Activated naive CD4-positive, alpha-beta T cell treated with anti-CD3 and anti-CD28 coated beads, Interleukin-2, amount 10 ng/mL, durations not matched to agents 7 days and 5 days (primary cell): ENCODE results near the gene KIFC1.
A peak's percentile ranks its signal among the peaks of the same experiment; 100 is the strongest.

ENCODE experiments used
- CTCF ChIA-PET: fragments of 350-600 bp; sonication (Branson Sonifier 250); formaldehyde crosslinking; loops from one replicate; lab custom pipeline; 2021; ENCODE audit warnings: antibody characterized with exemption; lab: Charles Lee
- DNase-seq: peaks from one replicate; pipeline ENCODE4 v3.0.0-alpha.2; 2020
- H3K27ac Mint-ChIP-seq: one replicate; pipeline ENCODE4 v1.8.0; 2021; ENCODE audit warnings: mild to moderate bottlenecking, moderate library complexity, mixed read lengths
- H3K27me3 Mint-ChIP-seq: one replicate; pipeline ENCODE4 v1.8.0; 2021; ENCODE audit warnings: mild to moderate bottlenecking, mixed read lengths
- H3K36me3 Mint-ChIP-seq: one replicate; pipeline ENCODE4 v1.8.0; 2021; ENCODE audit warnings: mixed read lengths
- H3K4me1 Mint-ChIP-seq: one replicate; pipeline ENCODE4 v1.8.0; 2021; ENCODE audit warnings: mixed read lengths
- H3K4me3 Mint-ChIP-seq: one replicate; pipeline ENCODE4 v1.8.0; 2021; ENCODE audit warnings: mild to moderate bottlenecking, moderate library complexity, mixed read lengths
- H3K9me3 Mint-ChIP-seq: one replicate; pipeline ENCODE4 v1.8.0; 2021; ENCODE audit warnings: mixed read lengths

The KIFC1 gene

GRCh38 chr6:33429750-33430052 is 38.1 kb downstream of the KIFC1 start:
- CTCF ChIA-PET: interaction anchor here (1.3 to 1.6 kb wide), 3 partner anchors 11 to 130 kb away, joined by 5 to 6 read pairs (median 5); partner anchors contain the start of genes CUTA and ZBTB9
- Mint-ChIP-seq H3K4me3 (peak overlapping the region; percentile 81), H3K27me3 (no peaks in the 10 kb centered on the region), H3K9me3 (no peaks in the 10 kb centered on the region), H3K27ac (peak overlapping the region; percentile 93), H3K4me1 (peaks cover 80% of the 10 kb centered on the region), H3K36me3 (peaks cover 14% of the 10 kb centered on the region)
- DNase-seq: peak; percentile 47

GRCh38 chr6:33430334-33430733 is 38.7 kb downstream of the KIFC1 start:
- H3K27ac Mint-ChIP-seq: peak overlapping the region; percentile 93
- peaks cover 17% of the 10 kb centered on the region for H3K36me3 Mint-ChIP-seq
- H3K4me1 Mint-ChIP-seq: peaks cover 74% of the 10 kb centered on the region
- peak overlapping the region; percentile 81 for H3K4me3 Mint-ChIP-seq
- H3K9me3 Mint-ChIP-seq: no peaks in the 10 kb centered on the region
- H3K27me3 Mint-ChIP-seq: no peaks in the 10 kb centered on the region
- CTCF ChIA-PET: interaction anchor here (1.2 to 1.6 kb wide), 3 partner anchors 12 to 39 kb away, joined by 5 read pairs; partner anchors contain the start of genes CUTA and ZBTB9
- DNase-seq: peak; percentile 37

GRCh38 chr6:33430991-33431879 is 39.6 kb downstream of the KIFC1 start:
- Mint-ChIP-seq H3K4me3 (peak overlapping the region; percentile 81), H3K36me3 (peaks cover 24% of the 10 kb centered on the region), H3K27me3 (no peaks in the 10 kb centered on the region), H3K4me1 (peaks cover 69% of the 10 kb centered on the region), H3K27ac (peak overlapping the region; percentile 93), H3K9me3 (no peaks in the 10 kb centered on the region)
- CTCF ChIA-PET: interaction anchor here (1.2 to 1.6 kb wide), 3 partner anchors 13 to 40 kb away, joined by 5 read pairs; partner anchors contain the start of genes CUTA and ZBTB9
- peak; percentile 93 for DNase-seq

- peaks cover 61% of the 10 kb centered on the region for H3K4me1 Mint-ChIP-seq
Measured at GRCh38 chr6:33431880-33432541, 40.4 kb downstream of the KIFC1 start.

GRCh38 chr6:33432546-33432945 is 40.9 kb downstream of the KIFC1 start:
- no peak for DNase-seq
- Mint-ChIP-seq H3K36me3 (peaks cover 36% of the 10 kb centered on the region), H3K4me3 (peak overlapping the region; percentile 81), H3K27me3 (no peaks in the 10 kb centered on the region), H3K27ac (no peak overlapping the region), H3K4me1 (peaks cover 56% of the 10 kb centered on the region), H3K9me3 (no peaks in the 10 kb centered on the region)
- CTCF ChIA-PET: no interaction called here

More at GRCh38 chr6:33431880-33432541, 40.4 kb downstream of the KIFC1 start:
- Mint-ChIP-seq H3K9me3 (no peaks in the 10 kb centered on the region), H3K27ac (no peak overlapping the region), H3K36me3 (peaks cover 32% of the 10 kb centered on the region), H3K4me3 (peak overlapping the region; percentile 81), H3K27me3 (no peaks in the 10 kb centered on the region)
- peak; percentile 47 for DNase-seq
- CTCF ChIA-PET: no interaction called here

GRCh38 chr6:33433001-33433543 is 41.4 kb downstream of the KIFC1 start:
- H3K27me3 Mint-ChIP-seq: no peaks in the 10 kb centered on the region
- DNase-seq: no peak
- H3K4me1 Mint-ChIP-seq: peaks cover 55% of the 10 kb centered on the region
- H3K27ac Mint-ChIP-seq: peak overlapping the region; percentile 43
- no peaks in the 10 kb centered on the region for H3K9me3 Mint-ChIP-seq
- H3K36me3 Mint-ChIP-seq: peaks cover 37% of the 10 kb centered on the region
- H3K4me3 Mint-ChIP-seq: peak overlapping the region; percentile 51
- CTCF ChIA-PET: no interaction called here

GRCh38 chr6:33433544-33434191 is 42.0 kb downstream of the KIFC1 start:
- peak overlapping the region; percentile 12 for H3K27ac Mint-ChIP-seq
- CTCF ChIA-PET: interaction anchor here (0.6 kb wide), 1 partner anchor 38 kb away, joined by 3 read pairs; no protein-coding TSS in a partner anchor

GRCh38 chr6:33434961-33435360 is 43.3 kb downstream of the KIFC1 start:
- no peak overlapping the region for H3K27ac Mint-ChIP-seq

More at GRCh38 chr6:33433544-33434191, 42.0 kb downstream of the KIFC1 start:
- Mint-ChIP-seq H3K4me1 (peaks cover 50% of the 10 kb centered on the region), H3K9me3 (no peaks in the 10 kb centered on the region), H3K4me3 (no peak overlapping the region), H3K36me3 (peaks cover 43% of the 10 kb centered on the region), H3K27me3 (no peaks in the 10 kb centered on the region)
- DNase-seq: no peak

GRCh38 chr6:33437666-33438065 is 46.0 kb downstream of the KIFC1 start:
- no peak overlapping the region for H3K27ac Mint-ChIP-seq
- no peak overlapping the region for H3K4me3 Mint-ChIP-seq
- DNase-seq: no peak
- H3K36me3 Mint-ChIP-seq: peaks cover 54% of the 10 kb centered on the region
- no peaks in the 10 kb centered on the region for H3K9me3 Mint-ChIP-seq
- no peaks in the 10 kb centered on the region for H3K27me3 Mint-ChIP-seq
- peaks cover 10% of the 10 kb centered on the region for H3K4me1 Mint-ChIP-seq
- CTCF ChIA-PET: no interaction called here

More at GRCh38 chr6:33434961-33435360, 43.3 kb downstream of the KIFC1 start:
- Mint-ChIP-seq H3K4me3 (no peak overlapping the region), H3K4me1 (peaks cover 37% of the 10 kb centered on the region), H3K9me3 (no peaks in the 10 kb centered on the region), H3K36me3 (peaks cover 48% of the 10 kb centered on the region), H3K27me3 (no peaks in the 10 kb centered on the region)
- DNase-seq: no peak
- CTCF ChIA-PET: no interaction called here

GRCh38 chr6:33438978-33439594 is 47.5 kb downstream of the KIFC1 start:
- no peak for DNase-seq
- Mint-ChIP-seq H3K4me1 (peaks cover under 1% of the 10 kb centered on the region), H3K27ac (no peak overlapping the region), H3K9me3 (no peaks in the 10 kb centered on the region), H3K36me3 (peaks cover 48% of the 10 kb centered on the region), H3K27me3 (no peaks in the 10 kb centered on the region), H3K4me3 (no peak overlapping the region)
- CTCF ChIA-PET: no interaction called here

GRCh38 chr6:33439956-33440648 is 48.5 kb downstream of the KIFC1 start:
- peak overlapping the region; percentile 25 for H3K27ac Mint-ChIP-seq
- no peaks in the 10 kb centered on the region for H3K9me3 Mint-ChIP-seq
- DNase-seq: no peak
- CTCF ChIA-PET: interaction anchor here (0.5 to 1.1 kb wide), 2 partner anchors 10 to 56 kb away, joined by 3 to 4 read pairs; no protein-coding TSS in a partner anchor
- H3K4me3 Mint-ChIP-seq: no peak overlapping the region
- H3K27me3 Mint-ChIP-seq: no peaks in the 10 kb centered on the region
- peaks cover 55% of the 10 kb centered on the region for H3K36me3 Mint-ChIP-seq
- H3K4me1 Mint-ChIP-seq: no peaks in the 10 kb centered on the region

GRCh38 chr6:33440649-33441309 is 49.2 kb downstream of the KIFC1 start:
- CTCF ChIA-PET: interaction anchor here (1.1 to 1.2 kb wide), 2 partner anchors 9 kb away, joined by 3 to 4 read pairs; no protein-coding TSS in a partner anchor
- Mint-ChIP-seq H3K27ac (peak overlapping the region; percentile 26), H3K4me1 (no peaks in the 10 kb centered on the region), H3K4me3 (no peak overlapping the region), H3K9me3 (no peaks in the 10 kb centered on the region), H3K27me3 (no peaks in the 10 kb centered on the region), H3K36me3 (peaks cover 49% of the 10 kb centered on the region)
- DNase-seq: no peak
